ENCODE measurements around the gene OR6B3. TPM values are rescaled to one million over a fixed set of nuclear protein-coding genes. Genes with fewer than 3 reads are reported as not detected.

Gene OR6B3
- total RNA-seq (ENCODE audit: insufficient read depth, low replicate concordance) = not detected

DNA sequence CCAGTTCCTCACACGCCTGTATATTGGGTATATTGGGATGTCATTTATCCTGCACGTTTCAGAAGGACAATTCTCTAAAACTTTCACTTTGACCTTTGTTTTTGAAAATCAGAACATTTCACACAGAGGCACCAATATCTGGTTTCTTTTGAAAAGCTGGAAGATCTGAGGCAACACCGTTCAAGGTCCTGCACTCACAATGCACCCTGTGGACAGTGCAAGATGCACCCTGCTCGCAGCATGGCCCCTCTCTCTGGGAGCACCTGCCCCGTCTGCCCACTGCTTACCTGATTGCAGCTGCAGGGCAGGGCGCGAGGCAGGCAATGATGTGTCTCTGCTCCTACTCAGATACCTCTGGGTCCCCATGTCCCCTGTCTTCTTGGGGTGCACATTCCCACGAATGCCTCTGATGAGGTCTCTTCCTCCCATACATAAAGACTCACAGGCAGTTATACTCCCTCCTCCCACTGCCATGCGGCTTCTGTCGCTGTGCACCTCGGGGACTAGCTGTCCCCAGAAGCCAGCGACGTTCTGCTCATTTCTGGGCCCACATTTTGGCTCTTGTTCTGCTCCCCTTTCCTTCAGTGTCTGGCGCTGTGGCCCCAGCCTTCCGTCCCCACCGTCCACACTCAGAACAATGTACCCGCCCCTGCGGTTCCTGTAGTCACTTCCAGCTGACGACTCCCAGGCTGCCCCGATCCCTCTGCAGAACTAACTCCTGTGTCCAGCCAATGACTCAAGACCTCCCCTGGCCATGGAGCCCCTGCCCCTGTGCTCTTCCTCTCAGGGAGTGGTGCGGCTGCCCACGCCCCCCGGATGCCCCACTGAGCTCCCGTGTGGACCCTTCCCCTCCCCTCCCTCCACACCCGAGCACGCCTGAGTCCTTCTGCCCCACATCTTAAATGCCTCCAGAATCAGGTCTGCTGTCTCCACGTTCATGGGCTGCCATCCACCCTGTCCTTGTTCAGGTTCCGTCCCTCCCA, at the start of gene OR6B3:
TSS of gene OR6B3 (minus strand) at position 349 of the 983 bp plus-strand sequence.
- DNase-seq (ENCODE audit: low spot score) = no peak

DNA sequence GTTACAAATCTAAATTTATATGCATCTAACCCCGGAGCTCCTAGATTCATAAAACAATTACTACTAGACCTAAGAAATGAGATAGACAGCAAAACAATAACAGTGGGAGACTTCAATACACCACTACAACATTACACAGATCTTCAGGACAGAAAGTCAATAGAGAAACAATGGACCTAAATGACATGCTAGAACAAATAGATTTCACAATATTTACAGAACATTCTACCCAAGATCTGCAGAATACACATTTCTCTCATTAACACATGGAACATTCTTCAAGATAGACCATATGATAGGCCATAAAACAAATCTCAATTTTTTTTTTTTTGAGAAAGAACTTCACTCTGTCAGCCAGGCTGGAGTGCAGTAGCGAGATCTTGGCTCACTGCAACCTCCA, 45.0 kb upstream of the OR6B3 start:
- DNase-seq (ENCODE audit: low spot score) = no peak

DNA sequence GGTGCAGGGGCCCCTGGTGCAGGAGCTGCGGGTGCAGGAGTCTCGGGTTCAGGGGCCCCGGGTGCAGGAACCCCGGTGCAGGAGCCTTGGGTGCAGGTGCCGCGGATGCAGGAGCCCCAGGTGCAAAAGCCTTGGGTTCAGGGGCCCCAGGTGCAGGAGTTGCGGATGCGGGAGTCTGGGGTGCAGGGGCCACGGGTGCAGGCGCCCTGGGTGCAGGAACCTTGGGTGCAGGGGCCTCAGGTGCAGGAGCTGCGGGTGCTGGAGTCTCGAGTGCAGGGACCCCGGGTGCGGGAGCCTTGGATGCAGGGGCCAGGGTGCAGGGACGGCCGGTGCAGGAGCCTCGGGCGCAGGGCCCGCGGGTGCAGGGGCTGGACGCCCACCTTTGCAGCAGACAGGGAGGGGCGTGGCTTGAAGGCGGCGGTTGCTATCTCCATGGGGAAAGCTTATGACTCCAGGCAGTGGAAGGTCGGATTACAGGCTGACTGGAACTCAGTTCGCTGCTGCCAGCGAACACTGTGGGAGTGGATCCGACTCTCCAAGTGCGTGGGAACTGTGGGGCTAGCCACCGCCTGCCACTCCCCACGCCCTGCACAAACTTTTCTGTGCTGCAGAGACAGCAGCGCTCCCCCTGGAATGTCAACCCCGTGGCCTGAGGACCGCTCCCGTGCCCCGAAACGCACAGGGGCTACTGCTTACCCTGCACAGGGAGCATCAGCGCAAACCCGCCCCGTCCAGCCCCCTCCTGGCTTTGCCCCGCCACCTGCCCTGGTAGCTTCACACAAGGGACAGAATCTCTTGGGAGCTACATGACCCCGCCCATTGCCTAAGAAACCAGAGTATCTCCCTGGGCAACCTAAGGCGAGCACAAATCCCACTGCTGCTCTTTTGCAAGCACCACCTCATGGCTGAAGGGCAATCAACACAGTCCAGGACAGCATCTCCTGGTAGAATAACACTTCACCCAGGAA, 42.5 kb upstream of the OR6B3 start:
- no peak for DNase-seq (ENCODE audit: low spot score)

DNA sequence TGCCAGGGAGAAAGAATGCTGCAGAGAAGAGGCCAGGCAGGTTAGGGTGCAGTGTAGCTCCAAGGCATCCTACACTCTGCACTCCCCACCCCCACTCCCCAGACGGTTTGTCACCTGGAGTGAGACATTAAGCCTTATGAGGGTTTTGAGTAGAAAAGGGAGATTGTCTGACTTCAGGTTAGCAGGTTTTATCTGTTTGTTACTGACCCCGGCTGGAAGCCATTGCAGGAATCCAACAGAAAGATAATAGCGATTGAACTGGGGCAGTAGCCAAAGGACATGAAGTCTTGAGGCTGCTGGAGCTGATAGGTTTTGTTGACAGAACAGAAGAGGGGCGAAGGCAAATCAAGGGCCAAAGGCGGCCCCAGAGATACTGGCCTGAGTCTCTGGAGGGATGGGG, 36.0 kb upstream of the OR6B3 start:
- no peak for DNase-seq (ENCODE audit: low spot score)

DNA sequence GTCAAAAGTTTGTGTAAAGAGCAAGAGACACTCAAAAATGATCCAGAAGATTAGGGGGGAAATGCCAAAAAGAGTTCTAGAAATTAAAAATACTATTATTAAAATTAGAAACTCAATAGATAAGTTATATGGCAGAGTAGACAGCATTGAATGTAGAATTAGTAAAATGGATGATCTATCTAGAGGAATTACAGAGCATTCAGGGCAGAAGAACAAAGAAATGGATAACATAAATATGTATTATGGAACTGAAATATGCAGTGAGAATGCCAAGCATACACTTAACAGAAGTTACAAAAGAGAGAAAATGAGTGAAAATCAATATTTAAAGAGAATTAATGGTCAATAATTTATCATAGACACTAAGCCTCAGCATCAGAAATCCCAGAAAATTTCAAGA, 33.2 kb upstream of the OR6B3 start:
- DNase-seq (ENCODE audit: low spot score) = no peak

DNA sequence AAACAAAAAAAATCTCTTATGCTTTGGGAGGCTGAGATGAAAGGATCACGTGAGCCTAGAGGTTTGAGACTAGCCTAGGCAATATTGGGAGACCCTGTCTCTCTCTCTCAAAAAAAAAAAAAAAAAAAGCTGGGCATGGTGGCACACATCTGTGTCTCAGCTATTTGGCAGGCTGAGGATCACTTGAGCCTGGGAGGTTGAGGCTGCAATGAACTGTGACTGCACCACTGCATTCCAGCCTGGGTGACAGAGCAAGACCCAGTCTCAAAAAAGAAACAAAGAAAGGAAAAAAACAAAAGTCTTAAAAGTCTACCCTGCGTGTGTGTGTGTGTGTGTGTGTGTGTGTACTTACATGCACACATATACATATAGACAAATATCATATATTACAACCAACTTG, 25.3 kb upstream of the OR6B3 start:
- no peak for DNase-seq (ENCODE audit: low spot score)

DNA sequence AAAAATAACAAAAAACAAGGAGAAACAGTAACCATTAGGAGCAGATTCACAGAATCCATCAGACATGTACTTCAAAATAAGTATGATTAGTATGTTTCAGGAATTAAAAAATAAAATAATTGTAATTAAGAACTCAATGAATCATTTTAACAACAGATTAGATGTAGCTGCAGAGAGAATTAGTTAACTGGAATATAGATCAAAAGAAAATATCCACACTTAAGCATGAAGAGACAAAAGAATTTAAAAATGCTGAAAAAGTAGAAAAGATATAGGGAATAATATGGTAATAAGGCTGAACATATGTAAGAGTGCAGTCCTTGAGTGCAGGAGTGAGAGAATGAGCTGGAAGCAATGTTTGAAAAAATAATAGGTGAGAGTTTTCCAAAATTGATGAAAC, 24.1 kb upstream of the OR6B3 start:
- no peak for DNase-seq (ENCODE audit: low spot score)

DNA sequence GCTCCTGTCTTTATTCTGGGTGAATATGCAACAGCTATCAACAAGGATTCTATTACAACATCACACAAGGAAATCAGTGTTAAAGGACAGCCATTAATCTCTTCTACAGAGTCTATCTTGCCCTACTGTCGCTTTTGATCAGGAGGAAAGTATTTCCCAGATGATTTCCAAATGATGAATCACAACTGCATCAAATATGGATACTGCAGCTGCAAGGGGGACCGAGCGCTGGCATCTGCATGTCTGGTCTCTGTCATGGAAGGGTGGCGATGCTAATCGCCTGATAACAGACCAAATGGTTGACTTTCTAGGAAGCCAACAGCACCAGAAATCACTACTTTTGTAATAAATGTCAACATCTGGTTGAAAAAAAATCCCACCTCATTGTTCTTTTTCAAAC, 21.2 kb upstream of the OR6B3 start:
- no peak for DNase-seq (ENCODE audit: low spot score)

DNA sequence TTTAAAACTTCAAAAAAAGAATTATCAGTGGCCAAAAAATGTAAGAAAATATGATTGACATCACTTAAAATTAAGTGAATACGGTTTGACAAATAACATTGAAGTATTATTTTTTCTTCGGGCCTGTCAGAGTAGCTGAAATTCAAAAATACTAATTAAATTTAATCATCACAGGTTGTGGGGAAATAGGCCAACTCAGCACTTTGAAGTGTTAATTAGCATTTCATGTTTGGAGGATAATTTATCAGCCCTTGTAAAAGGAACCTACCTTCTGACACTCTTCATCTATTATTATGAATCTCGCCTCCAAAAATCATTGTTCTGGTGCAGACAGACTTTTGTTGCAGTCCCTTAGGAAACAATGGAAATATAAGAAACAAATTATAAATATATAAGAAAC, 17.6 kb upstream of the OR6B3 start:
- no peak for DNase-seq (ENCODE audit: low spot score)

DNA sequence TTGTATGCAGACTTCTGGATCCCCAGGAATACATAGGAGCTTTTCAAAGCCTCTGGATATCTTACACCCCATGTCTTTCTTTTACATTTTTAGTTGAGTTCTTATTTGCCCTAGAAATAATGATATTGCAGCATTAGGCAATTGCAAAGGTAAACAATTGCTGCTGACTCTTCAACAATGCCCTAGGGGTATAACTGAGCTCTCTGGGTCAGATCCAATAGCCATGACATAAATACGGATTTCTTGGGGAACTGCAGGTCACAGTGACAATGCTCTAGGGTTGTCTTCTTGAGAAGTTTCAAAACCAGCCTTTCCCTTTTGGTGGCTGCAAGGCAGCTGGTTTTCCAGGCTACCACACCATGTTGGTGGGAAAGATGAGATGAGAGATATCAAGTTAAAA, 16.5 kb upstream of the OR6B3 start:
- no peak for DNase-seq (ENCODE audit: low spot score)

DNA sequence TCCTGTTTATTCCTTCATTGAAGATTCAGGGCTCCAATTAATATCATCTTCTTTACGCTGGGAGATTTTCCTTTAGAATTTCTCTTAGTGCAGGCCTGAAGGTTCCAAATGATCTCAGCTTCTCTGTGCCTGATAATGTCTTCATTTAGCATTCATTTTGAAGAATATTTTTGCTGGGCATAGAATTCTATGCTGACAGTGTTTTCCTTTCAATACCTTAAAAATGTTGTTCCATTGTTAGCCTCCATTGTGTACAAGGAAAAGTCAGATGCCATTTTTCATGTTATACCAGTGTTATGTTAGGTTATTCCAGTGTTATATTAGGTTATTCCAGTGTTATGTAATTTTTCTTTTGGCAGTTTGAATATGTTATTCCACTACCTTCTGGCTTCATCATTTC, 14.9 kb upstream of the OR6B3 start:
- DNase-seq (ENCODE audit: low spot score) = no peak

DNA sequence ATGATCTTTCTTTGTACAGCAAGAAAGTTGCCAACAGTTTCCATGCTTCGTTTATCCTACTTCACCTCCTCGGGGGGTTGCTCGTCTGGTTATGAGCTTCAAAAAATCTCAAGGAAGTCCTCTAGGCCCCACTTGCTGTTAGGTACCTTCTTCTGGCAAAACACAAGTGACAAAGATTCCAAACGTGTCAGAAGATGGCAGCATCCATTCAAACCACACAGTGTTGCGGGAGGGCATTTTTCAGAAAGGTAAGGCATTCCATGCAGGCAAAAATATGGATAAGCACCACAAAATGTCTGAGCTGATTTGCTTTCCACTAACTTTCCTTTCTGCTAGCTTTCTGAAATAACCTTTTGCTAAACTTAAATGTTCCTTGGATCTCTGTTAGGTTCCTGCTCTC, 13.2 kb upstream of the OR6B3 start:
- no peak for DNase-seq (ENCODE audit: low spot score)

DNA sequence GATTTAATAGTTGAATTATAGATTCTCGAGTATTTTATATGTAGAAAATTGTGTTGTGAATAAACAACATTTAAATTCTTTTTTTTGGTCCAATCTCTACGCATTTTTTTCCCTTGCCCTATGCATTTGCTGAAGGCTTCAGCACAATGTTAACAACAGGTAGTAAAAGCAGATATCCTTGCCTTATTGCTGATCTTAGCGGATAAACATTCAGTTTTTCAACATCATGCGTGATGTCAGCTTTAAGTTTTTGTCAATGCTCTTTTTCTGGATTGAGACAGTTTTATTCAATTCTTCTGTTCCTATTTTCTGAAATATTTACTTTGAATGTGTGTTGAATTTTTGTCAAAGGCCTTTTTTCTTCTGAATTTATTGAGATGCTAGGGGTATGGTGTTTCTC, 11.6 kb upstream of the OR6B3 start:
- DNase-seq (ENCODE audit: low spot score) = no peak

DNA sequence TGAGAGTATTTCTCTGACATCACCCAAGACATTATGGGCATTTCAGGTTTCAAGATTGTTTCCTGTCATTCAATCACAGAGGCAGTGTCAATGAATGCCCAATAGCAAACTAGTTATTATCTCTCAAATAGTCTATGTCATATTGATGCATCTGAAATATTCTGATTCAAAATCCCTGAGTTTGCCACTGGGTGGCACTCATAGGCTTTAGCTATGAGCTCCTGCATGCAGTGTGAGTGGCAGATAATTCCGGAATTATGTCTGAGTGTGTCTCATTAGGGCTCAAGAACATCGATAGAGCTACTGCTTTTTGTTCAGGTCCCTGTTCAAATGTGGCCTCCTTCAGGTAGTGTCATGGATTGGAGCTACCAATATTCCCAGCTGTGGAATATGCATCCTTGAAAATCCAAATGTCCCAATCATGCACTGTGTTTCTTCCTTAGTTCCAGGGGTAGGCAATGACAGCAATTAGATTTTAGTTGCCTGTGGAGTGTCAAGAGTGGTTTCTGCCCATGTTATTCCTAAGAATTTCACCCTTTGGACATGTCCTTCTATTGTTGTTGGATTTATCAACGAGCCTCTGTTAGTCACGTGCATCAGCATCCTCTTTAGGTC, 7.8 kb upstream of the OR6B3 start:
- peak; percentile 43 for DNase-seq (ENCODE audit: low spot score)

DNA sequence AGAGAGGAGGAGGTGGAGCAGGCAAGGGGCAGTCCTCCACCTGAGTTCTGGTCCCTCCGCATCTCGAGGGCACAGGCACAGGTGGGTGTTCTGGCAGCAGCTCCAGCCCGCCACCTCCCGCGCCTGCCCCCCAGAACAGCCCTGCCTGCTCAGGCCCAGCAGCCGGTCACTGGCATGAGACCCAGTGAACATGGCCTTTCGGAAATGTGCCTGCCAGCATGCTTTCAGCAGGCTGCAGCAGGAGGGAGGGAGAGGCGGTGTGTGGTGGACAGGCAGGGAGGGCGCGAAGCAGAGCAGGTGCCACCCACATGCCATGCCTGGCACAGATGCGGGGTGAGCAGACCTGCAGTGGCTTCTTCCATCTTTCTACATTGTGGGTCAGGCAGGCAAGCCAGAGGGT, 3.4 kb upstream of the OR6B3 start:
- no peak for DNase-seq (ENCODE audit: low spot score)

DNA sequence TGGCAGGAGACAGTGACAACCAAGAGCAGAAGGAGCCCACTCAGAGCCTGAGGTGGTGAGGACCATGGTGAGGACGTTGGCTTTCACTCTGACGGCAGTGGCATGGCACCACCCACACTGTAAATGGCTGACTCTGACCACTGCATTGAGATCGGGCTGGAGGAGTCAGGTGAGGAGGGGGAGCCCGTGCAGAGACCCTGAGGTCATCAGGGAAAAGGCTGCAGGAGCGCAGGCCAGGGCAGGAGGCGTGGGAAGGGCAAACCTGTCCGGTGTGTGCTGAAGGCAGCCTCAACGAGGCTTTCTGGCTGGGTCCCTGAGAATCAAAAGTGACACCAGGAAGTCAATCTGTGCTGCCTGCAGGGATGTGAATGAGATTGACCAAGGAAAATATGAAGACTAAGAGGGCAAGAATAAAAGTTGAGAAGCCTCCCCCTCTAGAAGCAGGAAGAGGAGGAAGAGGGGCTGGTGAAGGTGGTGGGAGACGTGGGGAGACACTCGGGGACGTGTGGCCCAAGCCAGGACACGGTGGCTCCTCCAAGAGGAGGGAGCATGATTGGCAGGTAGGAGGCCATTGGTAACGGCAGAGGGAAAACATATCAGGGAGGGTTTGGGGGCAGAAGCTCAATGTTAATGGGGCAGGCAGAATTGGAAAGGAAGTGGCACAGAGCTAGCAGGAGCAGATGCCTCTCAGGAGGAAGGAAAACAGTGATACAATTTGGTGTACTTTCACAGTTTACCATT, 2.0 kb upstream of the OR6B3 start:
- no peak for DNase-seq (ENCODE audit: low spot score)

DNA sequence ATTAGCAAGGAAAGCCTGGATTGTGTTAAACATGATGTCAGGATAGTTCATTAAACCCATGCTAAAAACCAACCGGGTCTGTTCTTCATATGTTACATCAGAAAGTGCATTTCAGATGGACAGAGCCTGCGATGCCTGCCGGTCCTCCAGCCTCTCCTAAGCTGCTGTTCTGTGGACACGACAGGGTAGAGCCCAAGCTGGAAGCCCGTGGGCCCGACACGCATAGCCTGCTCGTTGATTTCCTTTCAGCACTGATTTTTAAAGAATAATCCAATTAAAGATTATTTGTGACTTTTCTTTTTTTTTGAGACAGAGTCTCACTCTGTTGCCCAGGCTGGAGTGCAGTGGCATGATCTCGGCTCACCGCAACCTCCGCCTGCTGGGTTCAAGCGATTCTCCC, 797 bp downstream of the OR6B3 start:
- DNase-seq (ENCODE audit: low spot score) = no peak

DNA sequence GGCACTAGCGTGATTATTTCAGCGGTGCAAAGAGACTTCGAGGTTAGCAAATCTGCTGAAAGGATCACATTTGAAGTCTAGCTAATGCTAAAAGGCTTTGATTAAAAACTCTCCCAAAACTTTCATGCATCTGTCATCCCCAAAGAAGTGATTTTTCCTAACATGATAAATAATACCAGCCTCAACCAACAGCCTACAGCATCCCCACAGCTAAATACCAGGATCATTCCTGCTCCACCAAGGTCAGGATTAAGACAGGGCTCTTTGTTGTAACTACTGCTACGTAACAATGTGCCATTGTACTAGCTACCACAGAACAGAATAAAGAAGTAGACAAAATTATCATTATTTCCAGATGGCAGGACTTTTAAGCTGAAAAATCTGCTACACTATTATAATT, 1.6 kb downstream of the OR6B3 start:
- no peak for DNase-seq (ENCODE audit: low spot score)

DNA sequence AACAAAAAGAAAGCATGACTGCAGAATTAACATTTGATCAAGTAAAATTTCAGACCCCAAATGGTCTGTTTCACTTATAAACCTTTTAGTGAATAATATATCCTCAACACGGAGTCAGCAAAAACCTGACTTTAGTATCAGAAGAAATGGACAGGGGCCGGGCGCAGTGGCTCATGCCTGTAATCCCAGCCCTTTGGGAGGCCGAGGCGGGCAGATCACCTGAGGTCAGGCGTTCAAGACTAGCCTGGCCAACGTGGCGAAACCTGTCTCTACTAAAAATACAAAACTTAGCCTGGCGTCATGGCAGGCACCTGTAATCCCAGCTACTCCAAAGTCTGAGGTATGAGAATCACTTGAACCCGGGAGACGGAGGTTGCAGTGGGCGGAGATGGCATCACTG, 3.0 kb downstream of the OR6B3 start:
- no peak for DNase-seq (ENCODE audit: low spot score)

DNA sequence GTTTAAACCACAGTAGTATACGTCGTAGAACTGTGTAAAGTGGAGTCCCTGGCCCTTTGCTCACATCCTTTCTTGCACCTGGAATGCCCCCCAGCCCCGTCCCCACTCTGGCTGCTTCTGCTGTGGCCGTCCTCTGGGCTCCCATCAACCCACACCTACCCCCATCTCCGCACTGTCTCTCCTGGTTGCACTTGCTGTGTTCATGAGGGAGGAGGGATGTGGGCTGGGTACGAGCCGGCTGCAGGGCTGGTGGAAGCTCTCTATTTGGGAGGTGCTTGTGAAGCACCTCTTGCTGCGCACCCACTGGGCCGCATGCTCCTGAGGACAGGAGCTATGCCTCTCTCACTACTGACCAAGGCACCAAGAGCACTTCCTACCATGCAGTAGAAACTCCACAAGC, 5.1 kb downstream of the OR6B3 start:
- no peak for DNase-seq (ENCODE audit: low spot score)

DNA sequence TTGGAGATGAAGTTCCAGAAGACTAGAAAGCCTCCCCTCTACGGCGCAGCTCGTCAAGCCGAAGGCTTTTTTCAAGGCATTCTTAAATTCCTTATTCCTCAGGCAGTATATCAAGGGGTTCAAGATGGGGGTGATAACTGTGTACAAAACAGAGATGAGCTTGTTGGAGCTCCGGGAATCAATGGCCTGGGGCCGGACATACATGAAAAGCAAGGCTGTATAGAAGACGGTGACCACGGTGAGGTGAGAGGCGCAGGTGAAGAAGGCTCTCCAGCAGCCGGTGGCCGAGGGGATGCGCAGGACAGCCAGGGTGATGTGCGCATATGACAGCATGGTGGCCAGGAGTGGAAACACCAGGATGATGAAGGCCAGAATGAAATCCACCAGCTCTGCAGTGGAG, 8.2 kb downstream of the OR6B3 start:
- DNase-seq (ENCODE audit: low spot score) = no peak

All from umbilical cord (tissue), 2 donors.